ENCODE measurements around the gene LRFN2. TPM values are rescaled to one million over a fixed set of nuclear protein-coding genes. Genes with fewer than 3 reads are reported as not detected.

LRFN2 gene
- total RNA-seq, 2 donors from 2014 or later = 0.62 TPM; not detected in 1

- no peak overlapping the region for H3K4me3 ChIP-seq
- no peak for TF ChIP-seq POLR2AphosphoS5 (IDR thresholded peaks at IDR 0.05)
- TF ChIP-seq CTCF (IDR thresholded peaks at IDR 0.05) = no peak
- TF ChIP-seq POLR2A (IDR thresholded peaks at IDR 0.05) = no peak
- 97% methylated on average over 1 of the region's 1 CpG for WGBS
- H3K36me3 ChIP-seq = no peaks in the 10 kb centered on the region
- H3K27ac ChIP-seq = no peak overlapping the region
- no peaks in the 10 kb centered on the region for H3K9me3 ChIP-seq
- intact Hi-C loops (cut with DNase I) = no loop called here
- no peaks in the 10 kb centered on the region for H3K4me1 ChIP-seq (replicated peaks)
- H3K27me3 ChIP-seq (replicated peaks; ENCODE audit: insufficient read depth) = no peaks in the 10 kb centered on the region
- DNase-seq (ENCODE audit: low spot score) = no peak
Measured at GRCh38 chr6:40457261-40457660, 129.9 kb downstream of the LRFN2 start.

- no peak overlapping the region for H3K4me3 ChIP-seq
- intact Hi-C loops (cut with DNase I) = no loop called here
- H3K4me1 ChIP-seq (replicated peaks) = no peaks in the 10 kb centered on the region
- no peaks in the 10 kb centered on the region for H3K27me3 ChIP-seq (replicated peaks; ENCODE audit: insufficient read depth)
- TF ChIP-seq POLR2A (IDR thresholded peaks at IDR 0.05) = no peak
- no peak for TF ChIP-seq CTCF (IDR thresholded peaks at IDR 0.05)
- no peak for TF ChIP-seq POLR2AphosphoS5 (IDR thresholded peaks at IDR 0.05)
- no peaks in the 10 kb centered on the region for H3K36me3 ChIP-seq
- WGBS = 80% methylated on average over 5 of the region's 5 CpGs
- no peak for DNase-seq (ENCODE audit: low spot score)
- no peak overlapping the region for H3K27ac ChIP-seq
- no peaks in the 10 kb centered on the region for H3K9me3 ChIP-seq
Measured at GRCh38 chr6:40456390-40457013, 130.7 kb downstream of the LRFN2 start.

- intact Hi-C loops (cut with DNase I) = no loop called here
- Histone ChIP-seq H3K27me3 (replicated peaks; ENCODE audit: insufficient read depth) (no peaks in the 10 kb centered on the region), H3K9me3 (no peaks in the 10 kb centered on the region), H3K36me3 (no peaks in the 10 kb centered on the region), H3K27ac (no peak overlapping the region), H3K4me1 (replicated peaks) (no peaks in the 10 kb centered on the region), H3K4me3 (no peak overlapping the region)
- no peak for DNase-seq (ENCODE audit: low spot score)
- WGBS = 100% methylated on average over 1 of the region's 1 CpG
- TF ChIP-seq POLR2A (IDR thresholded peaks at IDR 0.05) (no peak), POLR2AphosphoS5 (IDR thresholded peaks at IDR 0.05) (no peak), CTCF (IDR thresholded peaks at IDR 0.05) (no peak)
Measured at GRCh38 chr6:40455686-40456389, 131.3 kb downstream of the LRFN2 start.

DNA sequence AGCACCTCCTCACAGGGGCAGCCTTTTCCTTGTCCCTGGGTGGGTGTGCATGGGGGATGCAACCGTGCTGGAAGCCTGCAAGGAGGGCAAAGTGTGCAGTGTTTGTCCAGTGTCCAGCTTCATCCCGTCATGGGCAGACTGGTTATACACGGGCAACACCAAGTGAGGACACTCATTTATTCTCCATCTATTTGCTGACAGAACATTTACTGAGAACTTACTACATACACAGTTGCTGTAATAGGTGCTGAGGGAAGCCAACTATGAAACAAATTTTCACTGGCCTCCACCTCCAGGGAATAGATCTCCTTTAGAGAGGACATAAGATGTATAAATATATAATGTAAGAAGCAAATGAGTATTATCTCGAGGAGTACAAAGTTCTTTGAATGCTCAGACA is 136.7 kb downstream of the LRFN2 start:
- Histone ChIP-seq H3K4me1 (replicated peaks) (no peaks in the 10 kb centered on the region), H3K36me3 (no peaks in the 10 kb centered on the region), H3K27ac (no peak overlapping the region), H3K27me3 (replicated peaks; ENCODE audit: insufficient read depth) (no peaks in the 10 kb centered on the region), H3K4me3 (no peak overlapping the region), H3K9me3 (no peaks in the 10 kb centered on the region)
- TF ChIP-seq POLR2AphosphoS5 (IDR thresholded peaks at IDR 0.05) (no peak), POLR2A (IDR thresholded peaks at IDR 0.05) (no peak), CTCF (IDR thresholded peaks at IDR 0.05) (no peak)
- WGBS = 62% methylated on average over 4 of the region's 4 CpGs
- no peak for DNase-seq (ENCODE audit: low spot score)
- intact Hi-C loops (cut with DNase I) = no loop called here

GRCh38 chr6:40444811-40445210 is 142.4 kb downstream of the LRFN2 start:
- Histone ChIP-seq H3K4me1 (replicated peaks) (no peaks in the 10 kb centered on the region), H3K27ac (no peak overlapping the region), H3K36me3 (no peaks in the 10 kb centered on the region), H3K27me3 (replicated peaks; ENCODE audit: insufficient read depth) (no peaks in the 10 kb centered on the region), H3K9me3 (no peaks in the 10 kb centered on the region), H3K4me3 (no peak overlapping the region)
- intact Hi-C loops (cut with DNase I) = no loop called here
- WGBS = 13% methylated on average over 1 of the region's 1 CpG
- no peak for TF ChIP-seq POLR2AphosphoS5 (IDR thresholded peaks at IDR 0.05)
- TF ChIP-seq POLR2A (IDR thresholded peaks at IDR 0.05) = no peak
- no peak for TF ChIP-seq CTCF (IDR thresholded peaks at IDR 0.05)
- no peak for DNase-seq (ENCODE audit: low spot score)

Data from prostate gland (tissue), 2 donors.